Motor neuron (in vitro differentiated cells): ENCODE measurements around the gene STMN1. TPM values are rescaled to one million over a fixed set of nuclear protein-coding genes. Genes with fewer than 3 reads are reported as not detected.

Experiments
- ATAC-seq, 8 experiments: fragments of 200-7000 bp; cut with Tn5 transposase; replicated peaks in 6 of 8; 2 replicates each; pipeline ENCODE4 v1.8.0; 2021; ENCODE audit warnings: mild to moderate bottlenecking in 8 of 8, moderate library complexity in 8 of 8
- H3K27ac ChIP-seq, 2 donors: fragments of 250-450 bp; sonication (Bioruptor Pico); 2 replicates each; pipeline ENCODE4 v1.9.0; 2021; ENCODE audit warnings: antibody characterized with exemption in 2 of 2, mild to moderate bottlenecking in 2 of 2, moderate library complexity in 1 of 2
- H3K4me1 ChIP-seq, 2 donors: fragments of 250-450 bp; sonication (Bioruptor Pico); replicated peaks in 1 of 2; 2 replicates each; pipeline ENCODE4 v1.6.1; 2021; ENCODE audit warnings: antibody characterized with exemption in 2 of 2, mild to moderate bottlenecking in 2 of 2, moderate library complexity in 1 of 2
- H3K4me3 ChIP-seq, 5 donors: fragments of 250-450 bp; sonication (Bioruptor Pico); 2 replicates each; pipeline ENCODE4 v1.9.0; 2021; ENCODE audit warnings: antibody characterized with exemption in 5 of 5, mild to moderate bottlenecking in 5 of 5, moderate library complexity in 4 of 5
- WGBS, 10 experiments: fragments of 450-650 bp; shearing (Covaris generic); methylation state at CpG; one replicate each; pipeline ENCODE4 v1.0.0; 2022; 5-methylcytosine and 5-hydroxymethylcytosine counted together
- in situ Hi-C, 9 experiments: fragments of 400-800 bp; cut with MboI; loops; one replicate each; pipeline ENCODE4 v1.15.0; 2021; ENCODE audit warnings: low sequenced_read_pairs in 9 of 9, low pct_unique_long_range_greater_than_20kb in 2 of 9; ENCODE audit not compliant: unreplicated experiment in 9 of 9
- total RNA-seq, 8 experiments: library from RNA; unstranded; fragments of 300-600 nt; gene quantifications; 2 replicates each; pipeline versions ENCODE4 v1.2.3 to v1.2.4, GENCODE V29; 2022

The STMN1 gene
- total RNA-seq, 8 experiments from 2014 or later = 11.5 to 1,830 (median 781) TPM

- H3K27ac ChIP-seq = peak overlapping the region in 1 of 2 donors; percentile 4
- no peak overlapping the region for H3K4me3 ChIP-seq
- WGBS, 10 experiments = 60 to 91% (median 83%) methylated on average over 1 to 11 of the region's 11 CpGs; no CpG with 5 or more reads in 4 of the 10 experiments
- ATAC-seq = no peak
- H3K4me1 ChIP-seq = peaks cover 61 to 62% of the 10 kb centered on the region in 2 donors
- in situ Hi-C loops = loop anchor here in 7 of 9 experiments (5.0 to 25.0 kb wide), 5 partner anchors 86 to 106 kb away; partner anchors contain the start of gene PAFAH2 (in 4 of the 7)
These were observed 7.8 kb downstream of the STMN1 start for GRCh38 chr1:25898223-25899015.

GRCh38 chr1:25897754-25898153 is 8.5 kb downstream of the STMN1 start:
- no peak for ATAC-seq
- WGBS, 10 experiments = 80 to 100% (median 92%) methylated on average over 1 to 5 of the region's 5 CpGs; no CpG with 5 or more reads in 3 of the 10 experiments
- in situ Hi-C loops = loop anchor here in 7 of 9 experiments (5.0 to 25.0 kb wide), 5 partner anchors 87 to 107 kb away; partner anchors contain the start of gene PAFAH2 (in 4 of the 7)
- no peak overlapping the region for H3K4me3 ChIP-seq
- peaks cover 56 to 57% of the 10 kb centered on the region in 2 donors for H3K4me1 ChIP-seq
- H3K27ac ChIP-seq = no peak overlapping the region

GRCh38 chr1:25896266-25896665 is 10.0 kb downstream of the STMN1 start:
- WGBS, 10 experiments = 17 to 100% (median 80%) methylated on average over 1 of the region's 1 CpG; no CpG with 5 or more reads in 5 of the 10 experiments
- peaks cover 43 to 53% of the 10 kb centered on the region in 2 donors for H3K4me1 ChIP-seq
- H3K27ac ChIP-seq = no peak overlapping the region
- no peak overlapping the region for H3K4me3 ChIP-seq
- in situ Hi-C loops = loop anchor here in 7 of 9 experiments (5.0 to 25.0 kb wide), 5 partner anchors 89 to 109 kb away; partner anchors contain the start of gene PAFAH2 (in 4 of the 7)
- ATAC-seq = no peak

GRCh38 chr1:25895365-25895990 is 10.7 kb downstream of the STMN1 start:
- in situ Hi-C loops = loop anchor here in 7 of 9 experiments (5.0 to 25.0 kb wide), 5 partner anchors 89 to 109 kb away; partner anchors contain the start of gene PAFAH2 (in 4 of the 7)
- Histone ChIP-seq H3K27ac (peak overlapping the region in 1 of 2 donors; percentile 31), H3K4me3 (no peak overlapping the region), H3K4me1 (peaks cover 35 to 45% of the 10 kb centered on the region in 2 donors)
- ATAC-seq = peak; percentile 68 to 90 (median 87)
- WGBS, 10 experiments = 0 to 52% (median 8%) methylated on average over 2 to 12 of the region's 12 CpGs; no CpG with 5 or more reads in 1 of the 10 experiments

GRCh38 chr1:25893116-25893515 is 13.1 kb downstream of the STMN1 start:
- no peak overlapping the region for H3K27ac ChIP-seq
- no peak overlapping the region for H3K4me3 ChIP-seq
- ATAC-seq = no peak
- H3K4me1 ChIP-seq = peaks cover 11 to 21% of the 10 kb centered on the region in 2 donors
- in situ Hi-C loops = loop anchor here in 6 of 9 experiments (10.0 to 25.0 kb wide), 4 partner anchors 92 to 112 kb away; partner anchors contain the start of gene PAFAH2 (in 3 of the 6)
- WGBS, 10 experiments = 67 to 100% (median 84%) methylated on average over 1 to 4 of the region's 4 CpGs

GRCh38 chr1:25891606-25892005 is 14.6 kb downstream of the STMN1 start:
- ATAC-seq = no peak
- in situ Hi-C loops = loop anchor here in 6 of 9 experiments (10.0 to 25.0 kb wide), 4 partner anchors 93 to 113 kb away; partner anchors contain the start of gene PAFAH2 (in 3 of the 6)
- Histone ChIP-seq H3K4me3 (no peak overlapping the region), H3K4me1 (peaks cover 9 to 17% of the 10 kb centered on the region in 2 donors), H3K27ac (no peak overlapping the region)
- 40 to 100% (median 86%) methylated on average over 1 to 4 of the region's 5 CpGs; no CpG with 5 or more reads in 4 of the 10 experiments for WGBS, 10 experiments

- H3K4me1 ChIP-seq = peaks cover 2 to 10% of the 10 kb centered on the region in 2 donors
- 53 to 100% (median 94%) methylated on average over 1 to 10 of the region's 10 CpGs for WGBS, 10 experiments
- in situ Hi-C loops = loop anchor here in 6 of 9 experiments (10.0 to 25.0 kb wide), 4 partner anchors 94 to 114 kb away; partner anchors contain the start of gene PAFAH2 (in 3 of the 6)
- no peak for ATAC-seq
- H3K4me3 ChIP-seq = no peak overlapping the region
- H3K27ac ChIP-seq = no peak overlapping the region
These were observed 15.8 kb downstream of the STMN1 start for GRCh38 chr1:25890239-25891034.

- 38 to 88% (median 60%) methylated on average over 1 to 3 of the region's 3 CpGs; no CpG with 5 or more reads in 2 of the 10 experiments for WGBS, 10 experiments
- peak in 3 of 8 experiments; percentile 55 to 86 (median 68) for ATAC-seq
- in situ Hi-C loops = loop anchor here in 2 of 9 experiments (25.0 kb wide), 1 partner anchor 98 kb away; the partner anchor contains the start of gene PAFAH2 (in 2 of the 2)
- Histone ChIP-seq H3K27ac (no peak overlapping the region), H3K4me3 (no peak overlapping the region), H3K4me1 (peaks cover 0 to 7% of the 10 kb centered on the region in 2 donors)
These were observed 16.7 kb downstream of the STMN1 start for GRCh38 chr1:25889470-25889869.

- no peak overlapping the region for H3K27ac ChIP-seq
- WGBS, 10 experiments = 59 to 100% (median 91%) methylated on average over 1 to 7 of the region's 7 CpGs
- no peak for ATAC-seq
- in situ Hi-C loops = loop anchor here in 2 of 9 experiments (25.0 kb wide), 1 partner anchor 99 kb away; the partner anchor contains the start of gene PAFAH2 (in 2 of the 2)
- H3K4me1 ChIP-seq = peaks cover 0 to 7% of the 10 kb centered on the region in 2 donors
- no peak overlapping the region for H3K4me3 ChIP-seq
These were observed 17.7 kb downstream of the STMN1 start for GRCh38 chr1:25888426-25888987.

GRCh38 chr1:25885602-25886001 is 20.6 kb downstream of the STMN1 start:
- H3K27ac ChIP-seq = no peak overlapping the region
- no peak for ATAC-seq
- in situ Hi-C loops = loop anchor here in 2 of 9 experiments (25.0 kb wide), 1 partner anchor 102 kb away; the partner anchor contains the start of gene PAFAH2 (in 2 of the 2)
- H3K4me3 ChIP-seq = no peak overlapping the region
- 83 to 100% (median 83%) methylated on average over 1 of the region's 1 CpG; no CpG with 5 or more reads in 7 of the 10 experiments for WGBS, 10 experiments
- no peaks in the 10 kb centered on the region for H3K4me1 ChIP-seq

- 98 to 100% (median 100%) methylated on average over 1 to 8 of the region's 11 CpGs; no CpG with 5 or more reads in 5 of the 10 experiments for WGBS, 10 experiments
- H3K4me3 ChIP-seq = no peak overlapping the region
- in situ Hi-C loops = loop anchor here in 2 of 9 experiments (25.0 kb wide), 1 partner anchor 106 kb away; the partner anchor contains the start of gene PAFAH2 (in 2 of the 2)
- peaks cover under 1% of the 10 kb centered on the region in 2 donors for H3K4me1 ChIP-seq
- H3K27ac ChIP-seq = no peak overlapping the region
- ATAC-seq = peak in 5 of 8 experiments; percentile 14 to 24 (median 20)
These were observed 25.0 kb downstream of the STMN1 start for GRCh38 chr1:25881266-25881665.
